Activated CD4-positive, alpha-beta T cell treated with anti-CD3 and anti-CD28 coated beads, Interleukin-2, amount 10 ng/mL, durations not matched to agents 7 days and 5 days (primary cell): ENCODE measurements around the gene JAKMIP2. TPM values are rescaled to one million over a fixed set of nuclear protein-coding genes. Genes with fewer than 3 reads are reported as not detected.

Experiments
- CTCF ChIA-PET: fragments of 350-600 bp; sonication (Branson Sonifier 250); formaldehyde crosslinking; loops from one replicate; lab custom pipeline; 2021; ENCODE audit warnings: antibody characterized with exemption; lab: Charles Lee
- POLR2A ChIA-PET: fragments of 350-600 bp; sonication (Branson Sonifier 250); formaldehyde crosslinking; loops from one replicate; lab custom pipeline; 2021; ENCODE audit warnings: antibody characterized with exemption; lab: Charles Lee
- DNase-seq: peaks from one replicate; pipeline ENCODE4 v3.0.0-alpha.2; 2020
- H3K27ac Mint-ChIP-seq: one replicate; pipeline ENCODE4 v1.8.0; 2021; ENCODE audit warnings: mild to moderate bottlenecking, moderate library complexity, mixed read lengths
- H3K27me3 Mint-ChIP-seq: one replicate; pipeline ENCODE4 v1.8.0; 2021; ENCODE audit warnings: mixed read lengths
- H3K36me3 Mint-ChIP-seq: one replicate; pipeline ENCODE4 v1.8.0; 2021; ENCODE audit warnings: low read depth, mixed read lengths
- H3K4me1 Mint-ChIP-seq: one replicate; pipeline ENCODE4 v1.8.0; 2021; ENCODE audit warnings: mixed read lengths
- H3K4me3 Mint-ChIP-seq: one replicate; pipeline ENCODE4 v1.8.0; 2021; ENCODE audit warnings: mild to moderate bottlenecking, moderate library complexity, mixed read lengths
- H3K9me3 Mint-ChIP-seq: one replicate; pipeline ENCODE4 v1.8.0; 2021; ENCODE audit warnings: mixed read lengths
- total RNA-seq, 2 experiments: library from RNA; stranded (reverse); gene quantifications; one replicate each; pipeline ENCODE4 v1.2.3, GENCODE V29; 2021

JAKMIP2 gene
- total RNA-seq, 2 experiments from 2014 or later, result 4.3 to 5.3 TPM

GRCh38 chr5:147694772-147695171, 87.8 kb downstream of the JAKMIP2 start:
- no peak overlapping the region for H3K4me3 Mint-ChIP-seq
- no peaks in the 10 kb centered on the region for H3K4me1 Mint-ChIP-seq
- CTCF ChIA-PET, result no interaction called here
- H3K27me3 Mint-ChIP-seq, result no peaks in the 10 kb centered on the region
- H3K36me3 Mint-ChIP-seq, result no peaks in the 10 kb centered on the region
- DNase-seq, result no peak
- POLR2A ChIA-PET, result no interaction called here
- H3K27ac Mint-ChIP-seq, result no peak overlapping the region
- peaks cover 16% of the 10 kb centered on the region for H3K9me3 Mint-ChIP-seq

- POLR2A ChIA-PET, result no interaction called here
- CTCF ChIA-PET, result no interaction called here
- no peak for DNase-seq
- H3K27ac Mint-ChIP-seq, result no peak overlapping the region
- no peaks in the 10 kb centered on the region for H3K36me3 Mint-ChIP-seq
- no peaks in the 10 kb centered on the region for H3K27me3 Mint-ChIP-seq
- H3K9me3 Mint-ChIP-seq, result peaks cover 11% of the 10 kb centered on the region
- no peaks in the 10 kb centered on the region for H3K4me1 Mint-ChIP-seq
- no peak overlapping the region for H3K4me3 Mint-ChIP-seq
Measured at GRCh38 chr5:147693233-147693632, 89.3 kb downstream of the JAKMIP2 start.

- Mint-ChIP-seq H3K4me3 (no peak overlapping the region), H3K9me3 (no peaks in the 10 kb centered on the region), H3K36me3 (no peaks in the 10 kb centered on the region), H3K4me1 (no peaks in the 10 kb centered on the region), H3K27ac (no peak overlapping the region), H3K27me3 (no peaks in the 10 kb centered on the region)
- no peak for DNase-seq
- ChIA-PET CTCF (no interaction called here), POLR2A (no interaction called here)
Measured at GRCh38 chr5:147691130-147691529, 91.4 kb downstream of the JAKMIP2 start.

- Mint-ChIP-seq H3K27ac (no peak overlapping the region), H3K4me3 (no peak overlapping the region), H3K36me3 (no peaks in the 10 kb centered on the region), H3K27me3 (no peaks in the 10 kb centered on the region), H3K4me1 (no peaks in the 10 kb centered on the region), H3K9me3 (no peaks in the 10 kb centered on the region)
- CTCF ChIA-PET, result no interaction called here
- POLR2A ChIA-PET, result no interaction called here
- DNase-seq, result no peak
Measured at GRCh38 chr5:147690595-147690994, 91.9 kb downstream of the JAKMIP2 start.

- ChIA-PET CTCF (no interaction called here), POLR2A (no interaction called here)
- no peak overlapping the region for H3K4me3 Mint-ChIP-seq
- H3K36me3 Mint-ChIP-seq, result no peaks in the 10 kb centered on the region
- no peak for DNase-seq
- no peaks in the 10 kb centered on the region for H3K27me3 Mint-ChIP-seq
- H3K4me1 Mint-ChIP-seq, result no peaks in the 10 kb centered on the region
- no peak overlapping the region for H3K27ac Mint-ChIP-seq
- no peaks in the 10 kb centered on the region for H3K9me3 Mint-ChIP-seq
Measured at GRCh38 chr5:147689426-147689825, 93.1 kb downstream of the JAKMIP2 start.

GRCh38 chr5:147688656-147689356, 93.7 kb downstream of the JAKMIP2 start:
- Mint-ChIP-seq H3K4me1 (no peaks in the 10 kb centered on the region), H3K9me3 (no peaks in the 10 kb centered on the region), H3K27ac (no peak overlapping the region), H3K4me3 (no peak overlapping the region), H3K27me3 (no peaks in the 10 kb centered on the region), H3K36me3 (no peaks in the 10 kb centered on the region)
- DNase-seq, result no peak
- ChIA-PET POLR2A (no interaction called here), CTCF (no interaction called here)

GRCh38 chr5:147687118-147687517, 95.4 kb downstream of the JAKMIP2 start:
- Mint-ChIP-seq H3K4me3 (no peak overlapping the region), H3K4me1 (no peaks in the 10 kb centered on the region), H3K27ac (no peak overlapping the region), H3K9me3 (no peaks in the 10 kb centered on the region), H3K36me3 (no peaks in the 10 kb centered on the region), H3K27me3 (no peaks in the 10 kb centered on the region)
- POLR2A ChIA-PET, result no interaction called here
- CTCF ChIA-PET, result interaction anchor here (1.4 kb wide), 1 partner anchor 11 kb away, joined by 3 read pairs; no protein-coding TSS in a partner anchor
- DNase-seq, result no peak

GRCh38 chr5:147686421-147686820, 96.1 kb downstream of the JAKMIP2 start:
- Mint-ChIP-seq H3K36me3 (no peaks in the 10 kb centered on the region), H3K27ac (no peak overlapping the region), H3K9me3 (no peaks in the 10 kb centered on the region), H3K4me3 (no peak overlapping the region), H3K4me1 (no peaks in the 10 kb centered on the region), H3K27me3 (no peaks in the 10 kb centered on the region)
- no peak for DNase-seq
- ChIA-PET CTCF (interaction anchor here (0.6 kb wide), 1 partner anchor 939 kb away, joined by 4 read pairs; no protein-coding TSS in a partner anchor), POLR2A (no interaction called here)

GRCh38 chr5:147685993-147686392, 96.5 kb downstream of the JAKMIP2 start:
- Mint-ChIP-seq H3K27ac (no peak overlapping the region), H3K36me3 (no peaks in the 10 kb centered on the region), H3K27me3 (no peaks in the 10 kb centered on the region), H3K4me1 (no peaks in the 10 kb centered on the region), H3K4me3 (no peak overlapping the region), H3K9me3 (no peaks in the 10 kb centered on the region)
- no peak for DNase-seq
- ChIA-PET CTCF (no interaction called here), POLR2A (no interaction called here)

GRCh38 chr5:147675168-147675567, 107.4 kb downstream of the JAKMIP2 start:
- no peaks in the 10 kb centered on the region for H3K4me1 Mint-ChIP-seq
- H3K27me3 Mint-ChIP-seq, result no peaks in the 10 kb centered on the region
- no peak overlapping the region for H3K4me3 Mint-ChIP-seq
- H3K36me3 Mint-ChIP-seq, result no peaks in the 10 kb centered on the region
- POLR2A ChIA-PET, result no interaction called here
- CTCF ChIA-PET, result no interaction called here
- no peaks in the 10 kb centered on the region for H3K9me3 Mint-ChIP-seq
- DNase-seq, result no peak
- no peak overlapping the region for H3K27ac Mint-ChIP-seq

- no peaks in the 10 kb centered on the region for H3K9me3 Mint-ChIP-seq
- H3K4me3 Mint-ChIP-seq, result no peak overlapping the region
- no peak overlapping the region for H3K27ac Mint-ChIP-seq
- H3K36me3 Mint-ChIP-seq, result no peaks in the 10 kb centered on the region
- DNase-seq, result no peak
- no peaks in the 10 kb centered on the region for H3K4me1 Mint-ChIP-seq
- POLR2A ChIA-PET, result no interaction called here
- H3K27me3 Mint-ChIP-seq, result no peaks in the 10 kb centered on the region
- CTCF ChIA-PET, result interaction anchor here (0.7 kb wide), 1 partner anchor 11 kb away, joined by 3 read pairs; no protein-coding TSS in a partner anchor
Measured at GRCh38 chr5:147674411-147674810, 108.1 kb downstream of the JAKMIP2 start.

- Mint-ChIP-seq H3K9me3 (no peaks in the 10 kb centered on the region), H3K27me3 (no peaks in the 10 kb centered on the region), H3K4me3 (no peak overlapping the region), H3K27ac (no peak overlapping the region), H3K4me1 (no peaks in the 10 kb centered on the region), H3K36me3 (no peaks in the 10 kb centered on the region)
- POLR2A ChIA-PET, result no interaction called here
- DNase-seq, result no peak
- CTCF ChIA-PET, result interaction anchor here (0.7 kb wide), 1 partner anchor 11 kb away, joined by 3 read pairs; no protein-coding TSS in a partner anchor
Measured at GRCh38 chr5:147673791-147674190, 108.7 kb downstream of the JAKMIP2 start.

- Mint-ChIP-seq H3K36me3 (no peaks in the 10 kb centered on the region), H3K27ac (no peak overlapping the region), H3K4me1 (no peaks in the 10 kb centered on the region), H3K4me3 (no peak overlapping the region), H3K9me3 (no peaks in the 10 kb centered on the region), H3K27me3 (no peaks in the 10 kb centered on the region)
- ChIA-PET CTCF (no interaction called here), POLR2A (no interaction called here)
- DNase-seq, result no peak
Measured at GRCh38 chr5:147673266-147673665, 109.3 kb downstream of the JAKMIP2 start.

- H3K36me3 Mint-ChIP-seq, result no peaks in the 10 kb centered on the region
- no peak overlapping the region for H3K4me3 Mint-ChIP-seq
- ChIA-PET CTCF (no interaction called here), POLR2A (no interaction called here)
- no peaks in the 10 kb centered on the region for H3K27me3 Mint-ChIP-seq
- H3K9me3 Mint-ChIP-seq, result no peaks in the 10 kb centered on the region
- no peak overlapping the region for H3K27ac Mint-ChIP-seq
- H3K4me1 Mint-ChIP-seq, result no peaks in the 10 kb centered on the region
- no peak for DNase-seq
Measured at GRCh38 chr5:147671365-147671764, 111.2 kb downstream of the JAKMIP2 start.
